ENCODE results near the gene NEK10. TPM values are rescaled to one million over a fixed set of nuclear protein-coding genes. Genes with fewer than 3 reads are reported as not detected.
A peak's percentile ranks its signal among the peaks of the same experiment; 100 is the strongest.

NEK10 gene
- total and polyA plus RNA-seq, 2 of the 13 experiments (the other 11 are each of a cell fraction or from before 2014, with no cell fraction given), result 2.8 to 14.2 TPM

DNA sequence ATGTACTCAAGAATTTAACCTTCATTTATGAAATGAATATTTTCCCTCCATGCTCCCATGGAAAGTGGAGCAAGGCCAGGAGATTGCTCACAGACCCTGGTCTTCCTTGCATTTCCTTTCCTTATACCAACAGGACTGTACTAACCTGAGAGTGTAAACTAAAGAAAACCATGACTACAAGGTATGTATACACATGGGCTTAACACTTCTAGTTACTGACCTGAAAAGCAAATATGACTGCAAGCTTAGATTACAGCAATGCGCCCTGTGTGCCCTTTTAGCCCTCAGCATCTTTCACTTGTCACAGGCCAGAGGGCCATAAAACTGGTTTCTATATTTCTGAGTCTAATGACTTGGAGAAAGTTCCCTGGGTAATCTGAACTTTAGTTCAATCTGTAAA, 52.1 kb downstream of the NEK10 start (continued):
- TF ChIP-seq, protein P1, sequence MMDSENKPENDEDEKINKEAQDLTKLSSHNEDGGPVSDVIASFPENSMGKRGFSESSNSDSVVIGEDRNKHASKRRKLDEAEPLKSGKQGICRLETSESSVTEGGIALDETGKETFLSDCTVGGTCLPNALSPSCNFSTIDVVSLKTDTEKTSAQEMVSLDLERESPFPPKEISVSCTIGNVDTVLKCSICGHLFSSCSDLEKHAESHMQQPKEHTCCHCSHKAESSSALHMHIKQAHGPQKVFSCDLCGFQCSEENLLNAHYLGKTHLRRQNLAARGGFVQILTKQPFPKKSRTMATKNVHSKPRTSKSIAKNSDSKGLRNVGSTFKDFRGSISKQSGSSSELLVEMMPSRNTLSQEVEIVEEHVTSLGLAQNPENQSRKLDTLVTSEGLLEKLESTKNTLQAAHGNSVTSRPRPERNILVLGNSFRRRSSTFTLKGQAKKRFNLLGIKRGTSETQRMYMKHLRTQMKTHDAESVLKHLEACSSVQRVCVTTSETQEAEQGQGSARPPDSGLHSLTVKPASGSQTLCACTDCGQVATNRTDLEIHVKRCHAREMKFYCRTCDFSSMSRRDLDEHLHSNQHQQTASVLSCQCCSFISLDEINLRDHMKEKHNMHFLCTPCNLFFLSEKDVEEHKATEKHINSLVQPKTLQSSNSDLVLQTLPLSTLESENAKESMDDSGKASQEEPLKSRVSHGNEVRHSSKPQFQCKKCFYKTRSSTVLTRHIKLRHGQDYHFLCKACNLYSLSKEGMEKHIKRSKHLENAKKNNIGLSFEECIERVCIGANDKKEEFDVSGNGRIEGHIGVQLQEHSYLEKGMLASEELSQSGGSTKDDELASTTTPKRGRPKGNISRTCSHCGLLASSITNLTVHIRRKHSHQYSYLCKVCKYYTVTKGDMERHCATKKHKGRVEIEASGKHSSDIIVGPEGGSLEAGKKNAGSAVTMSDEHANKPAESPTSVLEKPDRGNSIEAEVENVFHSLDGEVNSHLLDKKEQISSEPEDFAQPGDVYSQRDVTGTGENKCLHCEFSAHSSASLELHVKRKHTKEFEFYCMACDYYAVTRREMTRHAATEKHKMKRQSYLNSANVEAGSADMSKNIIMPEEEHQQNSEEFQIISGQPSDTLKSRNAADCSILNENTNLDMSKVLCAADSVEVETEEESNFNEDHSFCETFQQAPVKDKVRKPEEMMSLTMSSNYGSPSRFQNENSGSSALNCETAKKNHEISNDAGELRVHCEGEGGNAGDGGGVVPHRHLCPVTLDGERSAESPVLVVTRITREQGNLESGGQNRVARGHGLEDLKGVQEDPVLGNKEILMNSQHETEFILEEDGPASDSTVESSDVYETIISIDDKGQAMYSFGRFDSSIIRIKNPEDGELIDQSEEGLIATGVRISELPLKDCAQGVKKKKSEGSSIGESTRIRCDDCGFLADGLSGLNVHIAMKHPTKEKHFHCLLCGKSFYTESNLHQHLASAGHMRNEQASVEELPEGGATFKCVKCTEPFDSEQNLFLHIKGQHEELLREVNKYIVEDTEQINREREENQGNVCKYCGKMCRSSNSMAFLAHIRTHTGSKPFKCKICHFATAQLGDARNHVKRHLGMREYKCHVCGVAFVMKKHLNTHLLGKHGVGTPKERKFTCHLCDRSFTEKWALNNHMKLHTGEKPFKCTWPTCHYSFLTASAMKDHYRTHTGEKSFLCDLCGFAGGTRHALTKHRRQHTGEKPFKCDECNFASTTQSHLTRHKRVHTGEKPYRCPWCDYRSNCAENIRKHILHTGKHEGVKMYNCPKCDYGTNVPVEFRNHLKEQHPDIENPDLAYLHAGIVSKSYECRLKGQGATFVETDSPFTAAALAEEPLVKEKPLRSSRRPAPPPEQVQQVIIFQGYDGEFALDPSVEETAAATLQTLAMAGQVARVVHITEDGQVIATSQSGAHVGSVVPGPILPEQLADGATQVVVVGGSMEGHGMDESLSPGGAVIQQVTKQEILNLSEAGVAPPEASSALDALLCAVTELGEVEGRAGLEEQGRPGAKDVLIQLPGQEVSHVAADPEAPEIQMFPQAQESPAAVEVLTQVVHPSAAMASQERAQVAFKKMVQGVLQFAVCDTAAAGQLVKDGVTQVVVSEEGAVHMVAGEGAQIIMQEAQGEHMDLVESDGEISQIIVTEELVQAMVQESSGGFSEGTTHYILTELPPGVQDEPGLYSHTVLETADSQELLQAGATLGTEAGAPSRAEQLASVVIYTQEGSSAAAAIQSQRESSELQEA (CRISPR knock-in tag; IDR thresholded peaks at IDR 0.05; ENCODE audit: not compliant biosample characterization), result no peak
- TF ChIP-seq TOE1 (CRISPR knock-in tag; IDR thresholded peaks at IDR 0.05), result no peak
- no peak for TF ChIP-seq ZNF749 (CRISPR knock-in tag; IDR thresholded peaks at IDR 0.05; ENCODE audit: borderline replicate concordance)
- TF ChIP-seq, protein P2, sequence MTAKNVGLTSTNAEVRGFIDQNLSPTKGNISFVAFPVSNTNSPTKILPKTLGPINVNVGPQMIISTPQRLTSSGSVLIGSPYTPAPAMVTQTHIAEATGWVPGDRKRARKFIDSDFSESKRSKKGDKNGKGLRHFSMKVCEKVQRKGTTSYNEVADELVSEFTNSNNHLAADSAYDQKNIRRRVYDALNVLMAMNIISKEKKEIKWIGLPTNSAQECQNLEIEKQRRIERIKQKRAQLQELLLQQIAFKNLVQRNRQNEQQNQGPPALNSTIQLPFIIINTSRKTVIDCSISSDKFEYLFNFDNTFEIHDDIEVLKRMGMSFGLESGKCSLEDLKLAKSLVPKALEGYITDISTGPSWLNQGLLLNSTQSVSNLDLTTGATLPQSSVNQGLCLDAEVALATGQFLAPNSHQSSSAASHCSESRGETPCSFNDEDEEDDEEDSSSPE (CRISPR knock-in tag; IDR thresholded peaks at IDR 0.05), result no peak
- TF ChIP-seq MTF1 (CRISPR knock-in tag; IDR thresholded peaks at IDR 0.05), result no peak
- no peak for TF ChIP-seq BRCA1 (CRISPR knock-in tag; IDR thresholded peaks at IDR 0.05)
- peak; percentile 64; the same call in 1 of the 2 replicates for TF ChIP-seq ZNF556 (CRISPR knock-in tag; IDR thresholded peaks at IDR 0.05; ENCODE audit: borderline replicate concordance)
- no peak for TF ChIP-seq ATF7-NPFF (CRISPR knock-in tag; IDR thresholded peaks at IDR 0.05; ENCODE audit: low read depth)
- TF ChIP-seq, protein P3, sequence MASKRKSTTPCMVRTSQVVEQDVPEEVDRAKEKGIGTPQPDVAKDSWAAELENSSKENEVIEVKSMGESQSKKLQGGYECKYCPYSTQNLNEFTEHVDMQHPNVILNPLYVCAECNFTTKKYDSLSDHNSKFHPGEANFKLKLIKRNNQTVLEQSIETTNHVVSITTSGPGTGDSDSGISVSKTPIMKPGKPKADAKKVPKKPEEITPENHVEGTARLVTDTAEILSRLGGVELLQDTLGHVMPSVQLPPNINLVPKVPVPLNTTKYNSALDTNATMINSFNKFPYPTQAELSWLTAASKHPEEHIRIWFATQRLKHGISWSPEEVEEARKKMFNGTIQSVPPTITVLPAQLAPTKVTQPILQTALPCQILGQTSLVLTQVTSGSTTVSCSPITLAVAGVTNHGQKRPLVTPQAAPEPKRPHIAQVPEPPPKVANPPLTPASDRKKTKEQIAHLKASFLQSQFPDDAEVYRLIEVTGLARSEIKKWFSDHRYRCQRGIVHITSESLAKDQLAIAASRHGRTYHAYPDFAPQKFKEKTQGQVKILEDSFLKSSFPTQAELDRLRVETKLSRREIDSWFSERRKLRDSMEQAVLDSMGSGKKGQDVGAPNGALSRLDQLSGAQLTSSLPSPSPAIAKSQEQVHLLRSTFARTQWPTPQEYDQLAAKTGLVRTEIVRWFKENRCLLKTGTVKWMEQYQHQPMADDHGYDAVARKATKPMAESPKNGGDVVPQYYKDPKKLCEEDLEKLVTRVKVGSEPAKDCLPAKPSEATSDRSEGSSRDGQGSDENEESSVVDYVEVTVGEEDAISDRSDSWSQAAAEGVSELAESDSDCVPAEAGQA (IDR thresholded peaks at IDR 0.05; ENCODE audit: low read depth), result no peak
- TF ChIP-seq, protein P3 (CRISPR knock-in tag; IDR thresholded peaks at IDR 0.05; ENCODE audit: borderline replicate concordance), result no peak
- TF ChIP-seq, protein P4, sequence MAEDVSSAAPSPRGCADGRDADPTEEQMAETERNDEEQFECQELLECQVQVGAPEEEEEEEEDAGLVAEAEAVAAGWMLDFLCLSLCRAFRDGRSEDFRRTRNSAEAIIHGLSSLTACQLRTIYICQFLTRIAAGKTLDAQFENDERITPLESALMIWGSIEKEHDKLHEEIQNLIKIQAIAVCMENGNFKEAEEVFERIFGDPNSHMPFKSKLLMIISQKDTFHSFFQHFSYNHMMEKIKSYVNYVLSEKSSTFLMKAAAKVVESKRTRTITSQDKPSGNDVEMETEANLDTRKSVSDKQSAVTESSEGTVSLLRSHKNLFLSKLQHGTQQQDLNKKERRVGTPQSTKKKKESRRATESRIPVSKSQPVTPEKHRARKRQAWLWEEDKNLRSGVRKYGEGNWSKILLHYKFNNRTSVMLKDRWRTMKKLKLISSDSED (CRISPR knock-in tag; IDR thresholded peaks at IDR 0.05), result no peak
- TF ChIP-seq MED8 (CRISPR knock-in tag; IDR thresholded peaks at IDR 0.05; ENCODE audit: insufficient replicate concordance), result no peak
- no peak for TF ChIP-seq KMT2B (CRISPR knock-in tag; IDR thresholded peaks at IDR 0.05)

Measured in HepG2 (cell line).